Measurements from ENCODE around the gene FBLN1.

DNA sequence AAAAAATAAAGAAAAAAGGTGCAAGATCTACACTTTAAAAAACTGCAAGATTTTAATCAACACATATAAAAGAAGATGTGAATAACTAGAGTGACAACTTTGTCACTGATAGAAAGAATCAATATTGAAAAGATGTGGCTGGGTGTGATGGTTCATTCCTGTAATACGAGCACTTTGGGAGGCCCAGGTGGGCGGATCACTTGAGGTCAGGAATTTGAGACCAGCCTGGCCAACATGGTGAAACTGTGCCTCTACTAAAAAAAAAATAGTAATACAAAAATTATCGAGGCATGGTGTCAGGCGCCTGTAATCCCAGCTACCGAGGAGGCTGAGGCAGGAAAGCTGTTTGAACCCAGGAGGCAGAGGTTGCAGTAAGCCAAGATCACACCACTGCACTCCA, 21.0 kb upstream of the FBLN1 start:
- TF ChIP-seq, protein P1, sequence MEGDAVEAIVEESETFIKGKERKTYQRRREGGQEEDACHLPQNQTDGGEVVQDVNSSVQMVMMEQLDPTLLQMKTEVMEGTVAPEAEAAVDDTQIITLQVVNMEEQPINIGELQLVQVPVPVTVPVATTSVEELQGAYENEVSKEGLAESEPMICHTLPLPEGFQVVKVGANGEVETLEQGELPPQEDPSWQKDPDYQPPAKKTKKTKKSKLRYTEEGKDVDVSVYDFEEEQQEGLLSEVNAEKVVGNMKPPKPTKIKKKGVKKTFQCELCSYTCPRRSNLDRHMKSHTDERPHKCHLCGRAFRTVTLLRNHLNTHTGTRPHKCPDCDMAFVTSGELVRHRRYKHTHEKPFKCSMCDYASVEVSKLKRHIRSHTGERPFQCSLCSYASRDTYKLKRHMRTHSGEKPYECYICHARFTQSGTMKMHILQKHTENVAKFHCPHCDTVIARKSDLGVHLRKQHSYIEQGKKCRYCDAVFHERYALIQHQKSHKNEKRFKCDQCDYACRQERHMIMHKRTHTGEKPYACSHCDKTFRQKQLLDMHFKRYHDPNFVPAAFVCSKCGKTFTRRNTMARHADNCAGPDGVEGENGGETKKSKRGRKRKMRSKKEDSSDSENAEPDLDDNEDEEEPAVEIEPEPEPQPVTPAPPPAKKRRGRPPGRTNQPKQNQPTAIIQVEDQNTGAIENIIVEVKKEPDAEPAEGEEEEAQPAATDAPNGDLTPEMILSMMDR (IDR thresholded peaks at IDR 0.05; ENCODE audit: low read length): no peak
- no peak for TF ChIP-seq EZH2 (IDR thresholded peaks at IDR 0.05; ENCODE audit: borderline replicate concordance, low read length)

All from OCI-LY1 (cell line).